ENCODE data around the gene REPS2. TPM values are rescaled to one million over a fixed set of nuclear protein-coding genes. Genes with fewer than 3 reads are reported as not detected.

REPS2 gene
- total RNA-seq, 1 donor from 2014 or later = 4.7 TPM

GRCh38 chrX:17017134-17017533, 70.7 kb downstream of the REPS2 start:
- H3K4me3 ChIP-seq = no peak overlapping the region

GRCh38 chrX:17020356-17020755, 73.9 kb downstream of the REPS2 start:
- H3K36me3 ChIP-seq = no peaks in the 10 kb centered on the region
- H3K27me3 ChIP-seq = no peaks in the 10 kb centered on the region
- TF ChIP-seq CTCF (IDR thresholded peaks at IDR 0.05) = no peak
- peaks cover 0 to 6% of the 10 kb centered on the region in 2 donors for H3K4me1 ChIP-seq
- intact Hi-C loops (cut with DNase I) = no loop called here
- H3K27ac ChIP-seq = no peak overlapping the region
- no peak overlapping the region for H3K4me3 ChIP-seq
- DNase-seq (ENCODE audit: low spot score in 2 of 2) = no peak
- no peaks in the 10 kb centered on the region for H3K9me3 ChIP-seq

More at GRCh38 chrX:17017134-17017533, 70.7 kb downstream of the REPS2 start:
- H3K27ac ChIP-seq = no peak overlapping the region
- no peaks in the 10 kb centered on the region for H3K9me3 ChIP-seq
- no peaks in the 10 kb centered on the region for H3K36me3 ChIP-seq
- TF ChIP-seq CTCF (IDR thresholded peaks at IDR 0.05) = no peak
- H3K4me1 ChIP-seq = peaks cover 0 to 6% of the 10 kb centered on the region in 2 donors
- intact Hi-C loops (cut with DNase I) = no loop called here
- no peaks in the 10 kb centered on the region for H3K27me3 ChIP-seq
- DNase-seq (ENCODE audit: low spot score in 2 of 2) = no peak

DNA sequence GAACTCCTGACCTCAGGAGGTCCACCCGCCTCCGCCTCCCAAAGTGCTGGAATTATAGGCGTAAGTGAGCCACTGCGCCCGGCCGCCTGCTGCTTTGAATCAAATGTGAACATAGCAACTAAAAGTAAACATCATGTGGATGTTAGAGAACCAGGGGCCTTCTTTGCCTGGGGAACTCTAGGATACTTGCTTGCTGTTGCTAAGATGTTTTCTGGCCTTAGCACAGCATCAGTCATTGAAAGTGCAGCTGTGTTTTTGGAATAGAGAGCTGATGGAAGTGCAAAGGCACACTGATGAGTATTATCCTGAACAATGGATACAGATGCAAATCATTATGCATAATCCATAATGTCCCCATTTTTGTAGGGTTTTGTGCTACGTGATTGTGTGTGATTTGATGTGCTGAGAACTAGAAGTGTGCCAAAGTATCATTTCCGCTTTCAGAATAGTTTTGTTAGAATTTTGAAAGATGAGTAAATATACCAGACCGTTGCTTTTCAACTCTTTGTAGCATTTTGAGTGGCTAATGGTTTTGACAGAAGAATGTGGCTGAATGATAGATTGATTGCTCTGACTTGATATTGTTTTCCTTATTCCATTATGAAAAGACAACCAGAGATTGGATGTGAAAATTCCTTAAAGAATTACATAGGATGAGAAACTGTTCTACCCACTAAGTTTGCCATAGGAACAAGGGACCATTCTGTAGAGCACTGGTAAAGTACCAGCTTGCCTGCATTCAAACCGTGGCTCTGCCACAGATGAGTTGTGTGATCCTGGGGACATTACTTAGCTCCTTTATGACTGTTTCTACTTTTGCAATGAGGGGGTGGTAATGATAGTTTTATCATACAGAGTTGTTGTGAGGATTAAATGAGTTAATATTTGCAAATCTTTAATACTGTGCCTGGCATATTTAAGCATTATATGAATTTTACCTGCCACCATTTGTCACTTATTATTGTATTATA, 74.7 kb downstream of the REPS2 start:
- Histone ChIP-seq H3K36me3 (no peaks in the 10 kb centered on the region), H3K4me1 (peaks cover 0 to 6% of the 10 kb centered on the region in 2 donors), H3K4me3 (no peak overlapping the region), H3K27ac (no peak overlapping the region), H3K9me3 (no peaks in the 10 kb centered on the region), H3K27me3 (no peaks in the 10 kb centered on the region)
- DNase-seq (ENCODE audit: low spot score in 2 of 2) = no peak
- intact Hi-C loops (cut with DNase I) = no loop called here
- no peak for TF ChIP-seq CTCF (IDR thresholded peaks at IDR 0.05)

DNA sequence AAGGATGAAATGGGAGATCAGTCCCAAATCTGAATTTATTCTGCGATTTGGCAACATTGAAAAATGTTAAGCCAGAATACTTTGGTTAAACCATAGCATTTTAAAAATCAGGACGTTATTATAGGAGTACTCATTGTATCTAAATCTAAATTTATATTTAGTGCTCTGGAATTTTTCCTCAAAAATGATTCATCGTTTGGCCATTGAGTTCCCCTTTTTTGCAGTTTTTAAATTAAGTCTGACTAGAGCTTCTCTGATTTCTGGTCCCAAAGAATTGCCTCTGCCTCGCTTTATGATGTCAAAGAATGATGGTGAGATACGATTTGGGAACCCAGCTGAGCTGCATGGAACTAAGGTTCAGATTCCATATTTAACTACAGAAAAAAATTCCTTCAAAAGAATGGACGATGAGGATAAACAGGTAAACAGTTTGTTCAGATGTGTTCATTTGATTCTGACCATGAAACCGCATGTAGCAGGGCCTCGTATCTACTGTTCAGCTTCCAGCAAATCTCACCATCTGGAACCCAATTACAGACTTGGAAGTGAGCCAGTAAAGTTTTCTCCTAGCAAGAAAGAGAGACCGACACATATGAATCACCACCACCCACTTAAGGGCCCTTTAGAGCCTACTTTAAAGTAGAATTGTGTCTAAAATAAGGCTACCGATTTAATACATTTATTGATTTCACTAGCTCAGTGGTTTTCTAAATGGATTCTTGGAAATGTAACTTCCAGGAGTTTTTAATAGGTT, 75.6 kb downstream of the REPS2 start:
- no peak for TF ChIP-seq CTCF (IDR thresholded peaks at IDR 0.05)
- no peak for DNase-seq (ENCODE audit: low spot score in 2 of 2)
- Histone ChIP-seq H3K9me3 (no peaks in the 10 kb centered on the region), H3K4me1 (peaks cover 0 to 6% of the 10 kb centered on the region in 2 donors), H3K27me3 (no peaks in the 10 kb centered on the region), H3K36me3 (no peaks in the 10 kb centered on the region), H3K27ac (no peak overlapping the region), H3K4me3 (no peak overlapping the region)
- intact Hi-C loops (cut with DNase I) = no loop called here

DNA sequence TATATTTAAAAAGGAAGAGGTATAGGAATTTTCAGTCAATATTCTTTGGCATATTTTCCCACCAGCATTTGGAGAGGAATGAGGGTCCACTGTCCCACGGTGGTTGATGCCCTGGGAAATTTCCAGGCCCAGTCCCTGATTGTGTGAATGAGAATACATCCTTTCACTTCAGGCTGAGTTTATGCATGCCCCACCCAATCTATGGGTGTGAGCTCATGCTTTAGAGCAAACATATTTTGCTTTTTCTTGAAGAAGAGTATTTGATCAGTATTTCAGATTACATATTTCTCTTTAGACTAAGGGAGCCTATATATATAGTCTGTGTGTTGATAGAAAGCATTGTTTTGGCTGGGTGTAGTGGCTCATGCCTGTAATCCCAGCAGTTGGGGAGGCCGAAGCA, 77.2 kb downstream of the REPS2 start:
- H3K9me3 ChIP-seq = no peaks in the 10 kb centered on the region
- TF ChIP-seq CTCF (IDR thresholded peaks at IDR 0.05) = no peak
- H3K27me3 ChIP-seq = no peaks in the 10 kb centered on the region
- DNase-seq (ENCODE audit: low spot score in 2 of 2) = no peak
- H3K4me3 ChIP-seq = no peak overlapping the region
- no peaks in the 10 kb centered on the region for H3K36me3 ChIP-seq
- intact Hi-C loops (cut with DNase I) = no loop called here
- H3K27ac ChIP-seq = no peak overlapping the region
- H3K4me1 ChIP-seq = peaks cover 0 to 6% of the 10 kb centered on the region in 2 donors
